SU-DHL-6 (cell line): ENCODE results near the gene SSTR5.

ENCODE experiments used
- CTCF ChIP-seq: fragments of 200-600 bp; sonication (generic); IDR thresholded peaks from one replicate; pipeline ENCODE4 v1.5.1; 2017; ENCODE audit warnings: antibody characterized with exemption, mild to moderate bottlenecking, low read length, moderate library complexity; ENCODE audit not compliant: insufficient read depth, poor library complexity, severe bottlenecking
- EZH2phosphoT487 ChIP-seq: fragments of 200-600 bp; sonication (generic), shearing (Covaris generic); conservative IDR thresholded peaks from 2 replicates; pipeline ENCODE4 v1.6.1; 2018; ENCODE audit warnings: mild to moderate bottlenecking, antibody characterized with exemption, low read length, moderate library complexity, mixed read lengths

GRCh38 chr16:1070084-1070863 lies 2.3 kb upstream of the SSTR5 start:
- TF ChIP-seq CTCF (no peak), EZH2phosphoT487 (no peak)
